GM21423 (cell line): ENCODE data around the gene TMUB2.

Source experiments
- ATAC-seq: cut with Tn5 transposase; IDR thresholded peaks from one replicate; pipeline ENCODE4 v1.9.1; 2021; ENCODE audit warnings: mild to moderate bottlenecking, moderate library complexity; ENCODE audit not compliant: unreplicated experiment

TMUB2 gene

GRCh38 chr17:44202756-44203155 is 16.0 kb downstream of the TMUB2 start:
- ATAC-seq = no peak

DNA sequence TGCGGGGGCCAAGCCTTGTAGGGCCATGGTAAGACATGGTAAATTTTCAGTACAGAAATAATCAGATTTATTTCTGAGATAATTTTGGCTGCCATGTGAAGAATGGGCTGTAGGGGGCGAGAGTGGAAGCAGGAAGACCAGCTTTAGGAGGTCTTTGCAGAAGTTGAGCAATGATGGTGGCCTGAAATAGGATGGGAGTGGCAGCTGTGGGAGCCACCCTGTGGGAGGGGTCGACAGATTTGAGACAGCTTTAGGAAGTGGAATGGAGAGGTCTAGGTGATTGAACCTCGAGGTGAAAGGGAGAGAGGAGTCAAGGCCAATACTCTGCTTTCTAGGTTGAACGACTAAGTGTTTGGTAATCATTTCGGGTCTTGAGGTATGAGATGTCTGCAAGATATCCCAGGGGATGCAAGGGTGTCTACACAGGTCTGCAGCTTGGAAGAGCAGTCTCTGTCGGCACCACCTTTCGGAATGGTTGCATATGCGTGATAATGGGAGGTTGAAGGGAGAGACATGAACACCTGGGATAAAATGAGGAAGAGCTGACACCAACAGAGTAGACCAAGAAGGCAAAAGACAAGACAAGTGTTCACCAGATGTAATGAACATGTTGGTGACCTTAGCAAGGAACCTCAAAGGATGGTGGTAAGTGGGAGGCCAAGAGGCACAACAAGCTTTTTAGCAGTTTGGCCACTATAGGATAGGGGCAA is 17.1 kb downstream of the TMUB2 start:
- no peak for ATAC-seq

GRCh38 chr17:44204441-44204882 is 17.7 kb downstream of the TMUB2 start:
- no peak for ATAC-seq

DNA sequence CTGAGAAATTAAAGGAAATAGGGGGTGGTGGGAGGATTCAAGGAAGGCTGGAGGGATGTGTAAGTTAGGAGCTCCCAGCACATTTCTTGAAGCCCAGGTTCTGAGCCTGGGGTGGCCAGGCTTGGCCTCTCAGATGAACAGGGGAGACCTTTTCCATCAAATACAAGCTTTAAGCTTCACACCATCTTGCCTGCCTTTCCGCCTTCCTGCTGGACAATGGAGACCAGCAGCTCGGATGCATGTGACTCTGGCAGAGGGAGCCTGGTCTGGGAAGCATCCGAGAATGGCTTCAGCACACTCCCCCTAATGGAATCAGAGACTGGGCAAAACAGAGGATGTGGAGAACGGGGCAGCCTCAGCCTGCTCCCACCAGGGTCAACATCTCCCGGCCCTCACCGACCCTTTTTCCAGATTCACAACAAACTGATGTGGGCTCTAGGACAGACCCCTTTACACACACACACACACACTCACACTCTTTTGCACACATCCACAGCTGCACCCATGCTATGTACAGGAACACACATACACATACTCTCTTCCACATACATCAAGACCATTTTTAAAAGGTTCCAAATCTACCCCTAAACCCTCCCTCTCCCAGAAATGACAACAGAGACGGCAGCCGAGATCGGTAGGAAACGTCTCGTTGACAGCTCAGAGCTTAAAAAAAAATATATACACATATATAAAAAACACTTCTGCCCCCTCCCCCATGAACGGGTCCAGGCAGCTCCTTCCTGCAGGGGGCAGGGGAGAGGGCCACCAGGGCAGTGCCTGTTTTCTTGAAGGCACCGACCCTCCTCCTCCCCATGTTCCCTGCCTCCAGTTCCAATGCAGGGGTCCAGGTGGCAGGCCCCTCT is 19.4 kb downstream of the TMUB2 start:
- no peak for ATAC-seq

DNA sequence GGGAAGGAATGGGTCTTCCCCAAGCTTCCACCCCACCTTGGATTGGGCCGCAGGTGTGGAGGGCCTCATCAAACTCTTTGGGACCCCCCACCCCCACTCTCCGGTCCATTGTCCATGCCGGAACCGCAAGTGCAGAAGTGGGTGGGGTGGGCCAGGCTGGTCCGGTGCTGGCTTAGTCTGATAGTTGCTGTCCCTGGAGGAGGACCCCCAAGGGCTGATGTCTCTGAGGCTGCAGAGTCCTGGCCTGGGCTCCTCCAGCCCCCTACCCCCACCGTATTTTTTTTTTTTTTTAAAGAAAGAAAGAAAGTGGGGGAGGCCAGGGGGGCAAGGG is 20.0 kb downstream of the TMUB2 start:
- ATAC-seq = no peak

- no peak for ATAC-seq
Measured at GRCh38 chr17:44207319-44207718, 20.5 kb downstream of the TMUB2 start.

GRCh38 chr17:44207743-44208142 is 21.0 kb downstream of the TMUB2 start:
- no peak for ATAC-seq

GRCh38 chr17:44209786-44210341 is 23.1 kb downstream of the TMUB2 start:
- ATAC-seq = no peak

DNA sequence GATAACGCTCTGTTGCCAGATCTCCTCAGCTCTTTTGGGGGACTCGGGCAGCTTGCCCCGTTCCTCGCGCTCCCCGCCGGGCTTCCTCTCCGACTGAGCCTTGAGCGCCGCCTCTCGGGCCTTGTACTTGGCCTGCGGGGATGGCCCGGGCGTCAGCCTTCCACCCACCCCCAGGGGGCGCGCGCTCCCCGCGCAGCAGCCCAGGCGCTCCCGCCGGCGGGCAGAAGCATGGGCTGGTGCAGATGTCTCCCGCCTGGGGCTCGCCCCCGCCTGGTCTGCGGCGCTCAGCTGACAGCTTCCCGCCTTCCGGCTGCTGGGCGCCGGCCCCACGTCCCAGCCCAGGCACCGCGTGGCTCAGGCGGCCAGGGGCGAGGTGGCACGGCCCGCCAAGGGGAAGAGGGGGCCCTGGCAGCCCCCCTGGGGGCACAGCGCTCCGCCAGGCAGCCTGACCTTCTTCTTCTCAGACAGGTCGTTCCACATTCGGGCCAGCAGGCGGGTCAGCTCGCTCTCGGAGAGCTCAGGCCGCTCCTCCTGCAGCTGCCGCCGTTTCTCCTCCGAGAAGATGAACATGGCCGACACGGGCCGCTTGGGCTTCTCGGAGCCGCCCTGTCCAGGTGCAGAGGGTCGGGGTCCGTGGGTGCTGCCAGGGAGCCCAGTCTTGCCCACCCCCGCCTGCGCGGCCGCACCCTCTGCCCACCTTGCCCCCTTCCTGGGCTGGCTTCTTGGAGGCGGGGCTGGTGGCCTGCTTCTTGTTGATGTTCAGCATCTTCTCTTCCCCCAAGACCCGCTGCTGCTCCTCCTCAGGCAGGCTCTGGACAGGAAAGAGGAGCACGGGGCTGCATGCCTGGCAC is 23.8 kb downstream of the TMUB2 start:
- peak; percentile 67 for ATAC-seq

DNA sequence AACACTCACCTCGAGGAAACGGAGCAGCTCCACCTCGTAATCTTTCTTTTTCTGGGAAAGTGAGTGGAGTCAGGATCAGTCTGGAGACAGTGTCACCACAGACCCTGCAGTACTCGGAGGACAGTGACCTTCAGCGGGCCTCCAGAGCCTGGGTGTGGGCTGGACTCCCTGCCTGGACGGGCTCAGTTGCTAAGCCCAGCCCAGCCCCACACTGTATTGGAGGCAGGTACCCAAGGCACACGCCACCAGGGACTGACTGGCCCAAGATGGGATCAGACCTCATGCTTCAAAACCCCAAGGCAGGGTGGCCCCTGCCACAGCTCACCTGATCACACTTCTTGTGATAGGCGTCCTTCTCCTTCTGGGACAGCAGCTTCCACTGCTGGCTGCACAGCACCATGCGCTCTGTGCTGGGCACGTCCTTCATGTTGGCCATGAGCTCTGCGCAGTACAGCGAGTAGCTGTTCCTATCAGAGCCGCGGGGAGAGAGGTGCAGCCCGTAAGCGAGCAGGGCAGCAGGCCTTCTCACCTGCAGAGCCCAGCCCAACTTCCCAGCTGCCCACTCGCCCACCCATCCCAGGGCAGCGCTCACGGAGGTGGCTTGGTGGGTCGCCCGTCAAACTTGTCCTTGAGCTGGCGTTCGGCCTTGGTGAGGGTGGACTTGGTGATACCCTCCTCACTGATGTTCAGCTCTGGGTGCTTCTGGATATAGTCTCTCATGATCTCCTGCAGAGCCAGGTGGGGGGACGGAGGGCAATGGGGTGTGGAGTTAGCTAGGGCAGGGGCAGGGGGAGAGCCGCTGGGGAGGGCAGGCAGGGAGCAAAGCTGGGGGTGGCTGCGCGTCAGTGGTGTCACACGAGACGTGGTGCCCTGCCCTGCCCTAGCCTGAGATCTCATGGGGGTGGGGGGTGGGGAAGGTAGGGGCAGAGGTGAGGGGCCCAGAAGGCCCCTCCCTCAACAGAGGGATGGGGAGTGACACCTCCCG is 24.8 kb downstream of the TMUB2 start:
- no peak for ATAC-seq

DNA sequence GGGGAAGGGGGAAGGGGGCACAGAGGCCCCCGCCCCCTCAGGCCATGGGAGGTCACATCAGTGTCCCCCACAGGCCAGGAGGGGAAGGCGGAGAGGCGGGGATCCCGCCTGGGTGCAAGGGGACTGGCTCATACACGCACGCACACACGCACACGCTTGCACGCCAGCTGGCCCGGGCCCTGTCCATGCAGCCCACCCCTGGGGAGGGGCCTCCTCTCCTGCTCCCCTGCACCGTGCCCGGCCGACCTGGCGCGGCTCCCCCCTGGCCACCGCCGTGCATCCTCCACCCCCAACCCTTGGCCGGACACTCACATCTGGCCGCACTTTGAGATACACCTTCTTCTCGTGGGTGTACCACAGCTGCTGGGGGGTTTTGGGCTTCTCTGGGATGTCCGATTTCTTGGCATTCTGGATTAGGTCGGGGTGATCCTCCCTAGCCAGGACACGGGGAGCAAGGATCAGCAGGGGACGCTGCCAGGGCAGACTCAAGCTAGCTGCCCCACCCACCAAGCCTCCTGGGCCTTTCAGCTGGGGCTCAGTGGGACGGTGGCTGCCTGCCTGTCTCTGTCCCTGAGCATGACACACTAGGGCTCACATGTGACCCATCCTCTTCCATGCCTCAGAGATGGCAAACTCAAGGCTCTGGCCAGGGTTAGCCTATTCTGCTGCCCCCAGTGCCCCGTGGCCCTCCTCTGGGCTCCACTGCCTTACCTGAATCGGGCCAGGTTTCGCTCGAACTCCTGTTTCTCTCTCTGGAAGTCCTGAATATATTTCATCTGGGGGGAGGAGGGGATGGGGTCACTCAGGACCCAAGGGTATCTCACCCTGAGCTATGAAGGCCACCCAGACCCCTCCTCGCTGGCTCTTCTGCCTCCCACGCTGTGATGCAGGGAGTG is 26.0 kb downstream of the TMUB2 start:
- ATAC-seq = no peak

DNA sequence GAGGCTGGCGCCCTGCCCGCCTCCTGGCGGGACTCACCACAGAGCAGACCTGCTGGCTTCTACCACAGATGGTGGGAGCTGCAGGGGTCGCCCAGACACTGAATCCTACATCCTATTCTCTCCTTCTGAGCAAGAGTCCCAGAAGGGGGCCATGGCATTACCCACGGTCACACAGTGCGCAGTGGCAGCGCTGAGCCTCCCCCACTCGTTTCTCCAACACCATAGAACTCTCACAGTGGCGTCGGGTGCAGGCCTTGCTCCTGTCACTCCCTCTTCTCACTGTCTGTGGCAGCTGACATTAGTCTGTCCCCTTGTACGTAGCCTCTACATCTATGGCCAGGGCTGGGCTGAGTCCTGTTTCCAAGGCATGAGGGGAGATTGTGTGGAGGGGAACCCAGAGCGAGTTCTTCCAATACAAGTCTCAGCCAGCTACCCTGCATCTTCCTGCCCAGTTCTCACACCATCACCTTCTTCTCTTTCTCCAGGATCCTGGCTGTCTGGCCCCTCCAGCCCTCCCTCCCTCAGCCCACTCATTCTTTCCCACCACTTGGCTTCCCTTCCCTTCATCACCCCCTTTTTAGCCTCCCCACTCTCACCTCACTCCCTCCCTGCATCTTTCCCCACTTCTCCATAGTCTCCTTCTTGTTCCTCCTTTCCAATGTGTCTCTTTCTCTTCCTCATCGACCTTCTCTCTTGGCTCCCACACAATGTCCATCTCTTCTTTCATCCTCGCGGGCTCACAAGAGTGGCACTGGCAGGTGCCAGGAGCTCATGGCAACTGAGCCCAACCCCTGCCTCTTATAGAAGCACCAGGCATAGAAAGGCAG is 26.8 kb downstream of the TMUB2 start:
- no peak for ATAC-seq

DNA sequence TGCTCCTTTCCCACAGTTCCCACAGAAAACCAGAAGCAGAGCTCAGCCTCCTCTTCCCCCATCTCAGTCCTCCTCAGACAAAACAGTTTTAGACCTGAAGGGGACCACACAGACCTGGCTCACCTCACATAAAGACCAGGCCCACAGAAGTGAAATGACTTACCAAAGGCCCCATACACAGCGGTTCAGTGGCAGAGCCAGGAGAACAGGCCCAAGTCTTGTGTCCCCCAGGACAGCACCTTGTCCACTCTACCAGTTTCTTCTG is 27.4 kb downstream of the TMUB2 start:
- ATAC-seq = no peak

- no peak for ATAC-seq
Measured at GRCh38 chr17:44214896-44215295, 28.1 kb downstream of the TMUB2 start.

DNA sequence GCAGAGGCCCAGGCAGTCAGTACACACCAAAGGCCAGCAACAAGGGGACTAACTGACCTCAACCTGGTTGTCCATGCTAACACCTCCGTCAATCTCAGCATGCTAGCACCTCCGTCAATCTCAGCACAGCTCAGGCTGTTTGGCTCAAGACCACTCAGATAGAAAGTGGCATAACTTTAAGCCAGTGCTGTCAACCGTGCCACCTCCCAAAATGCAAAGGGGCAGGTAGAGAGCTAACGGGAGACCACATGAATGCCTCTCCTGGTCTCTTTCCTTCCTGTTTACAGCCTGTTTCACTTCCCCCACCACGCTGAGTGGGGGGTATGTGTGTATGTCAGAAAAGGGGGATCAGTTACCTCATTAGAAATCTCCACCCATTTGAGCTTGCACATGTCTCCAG is 29.4 kb downstream of the TMUB2 start:
- no peak for ATAC-seq

DNA sequence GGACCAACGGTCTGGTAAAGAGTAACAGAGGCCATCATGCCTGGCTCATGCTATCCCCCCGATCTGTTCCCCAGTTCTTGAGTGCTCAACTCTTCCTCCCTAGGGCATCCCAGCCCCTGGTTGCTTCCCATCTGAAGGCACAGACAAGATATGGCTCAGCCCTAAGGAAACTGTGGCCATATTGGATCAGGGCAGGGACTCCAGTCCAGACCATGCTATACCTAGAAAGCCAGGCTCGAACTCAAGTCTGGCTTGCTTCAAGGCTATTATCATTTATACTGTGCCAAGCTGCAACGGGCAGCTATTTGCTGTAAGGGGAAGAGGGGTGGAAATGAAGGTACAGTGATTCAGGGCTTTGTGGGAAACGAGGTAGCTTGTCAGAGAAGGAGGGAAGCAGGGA is 29.9 kb downstream of the TMUB2 start:
- ATAC-seq = no peak

GRCh38 chr17:44217738-44218343 is 31.1 kb downstream of the TMUB2 start:
- ATAC-seq = peak; percentile 1
